22Rv1 (cell line): ENCODE results near the gene NOXA1.

Source experiments
- H3K27ac ChIP-seq: fragments of 450-650 bp; 2 replicates; pipeline ENCODE4 v1.5.1; 2017
- ZFX ChIP-seq: fragments of 450-650 bp; IDR thresholded peaks from 2 replicates; pipeline ENCODE4 v1.6.1; 2017; ENCODE audit warnings: antibody characterized with exemption, borderline replicate concordance
- TF ChIP-seq, protein P1 (sequence below): fragments of 450-650 bp; IDR thresholded peaks from 2 replicates; pipeline ENCODE4 v1.5.1; 2017; ENCODE audit warnings: mild to moderate bottlenecking

The NOXA1 gene

DNA sequence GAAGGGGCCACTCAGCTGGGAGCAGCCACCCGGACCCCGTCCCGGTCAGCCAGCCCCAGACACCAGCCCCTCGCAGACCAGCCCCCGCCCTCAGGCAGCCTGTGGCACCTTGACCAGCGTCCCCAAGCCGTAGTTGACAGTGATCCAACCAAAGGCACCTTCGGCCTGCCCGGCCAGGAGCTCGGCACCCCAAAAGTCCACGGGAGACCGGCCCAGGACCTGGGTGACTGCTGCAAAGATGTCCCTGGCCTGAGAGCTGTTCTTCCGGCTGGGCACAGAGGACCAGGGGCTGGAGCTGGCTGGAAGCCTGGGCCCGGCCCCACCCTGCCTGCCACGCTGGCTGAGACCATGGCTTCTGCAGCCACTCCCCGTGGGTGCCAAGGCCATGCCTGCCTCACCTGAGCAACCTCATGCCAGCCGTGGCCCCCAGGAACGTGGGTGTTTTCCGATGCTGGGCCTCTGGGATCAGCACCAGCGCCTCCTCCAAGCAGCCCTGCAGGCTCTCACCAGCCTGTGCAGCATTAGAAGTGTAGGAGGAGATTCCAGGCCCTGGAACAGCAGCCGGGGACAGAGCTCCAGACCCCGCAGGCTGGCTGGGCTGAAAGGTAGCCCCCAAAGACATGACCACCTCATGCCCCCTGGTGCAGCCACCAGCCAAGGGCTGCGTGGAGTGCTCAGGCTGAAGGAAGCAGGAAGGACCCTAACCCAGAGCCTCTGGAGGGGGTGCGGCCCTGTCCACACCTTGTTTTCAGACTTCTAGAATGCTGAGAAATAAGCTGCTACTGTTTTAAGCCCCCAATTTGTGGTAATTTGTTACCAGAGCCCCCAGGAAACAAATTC is 13.8 kb downstream of the NOXA1 start:
- no peak overlapping the region for H3K27ac ChIP-seq
- TF ChIP-seq ZFX: no peak
- TF ChIP-seq, protein P1, sequence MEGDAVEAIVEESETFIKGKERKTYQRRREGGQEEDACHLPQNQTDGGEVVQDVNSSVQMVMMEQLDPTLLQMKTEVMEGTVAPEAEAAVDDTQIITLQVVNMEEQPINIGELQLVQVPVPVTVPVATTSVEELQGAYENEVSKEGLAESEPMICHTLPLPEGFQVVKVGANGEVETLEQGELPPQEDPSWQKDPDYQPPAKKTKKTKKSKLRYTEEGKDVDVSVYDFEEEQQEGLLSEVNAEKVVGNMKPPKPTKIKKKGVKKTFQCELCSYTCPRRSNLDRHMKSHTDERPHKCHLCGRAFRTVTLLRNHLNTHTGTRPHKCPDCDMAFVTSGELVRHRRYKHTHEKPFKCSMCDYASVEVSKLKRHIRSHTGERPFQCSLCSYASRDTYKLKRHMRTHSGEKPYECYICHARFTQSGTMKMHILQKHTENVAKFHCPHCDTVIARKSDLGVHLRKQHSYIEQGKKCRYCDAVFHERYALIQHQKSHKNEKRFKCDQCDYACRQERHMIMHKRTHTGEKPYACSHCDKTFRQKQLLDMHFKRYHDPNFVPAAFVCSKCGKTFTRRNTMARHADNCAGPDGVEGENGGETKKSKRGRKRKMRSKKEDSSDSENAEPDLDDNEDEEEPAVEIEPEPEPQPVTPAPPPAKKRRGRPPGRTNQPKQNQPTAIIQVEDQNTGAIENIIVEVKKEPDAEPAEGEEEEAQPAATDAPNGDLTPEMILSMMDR: no peak

DNA sequence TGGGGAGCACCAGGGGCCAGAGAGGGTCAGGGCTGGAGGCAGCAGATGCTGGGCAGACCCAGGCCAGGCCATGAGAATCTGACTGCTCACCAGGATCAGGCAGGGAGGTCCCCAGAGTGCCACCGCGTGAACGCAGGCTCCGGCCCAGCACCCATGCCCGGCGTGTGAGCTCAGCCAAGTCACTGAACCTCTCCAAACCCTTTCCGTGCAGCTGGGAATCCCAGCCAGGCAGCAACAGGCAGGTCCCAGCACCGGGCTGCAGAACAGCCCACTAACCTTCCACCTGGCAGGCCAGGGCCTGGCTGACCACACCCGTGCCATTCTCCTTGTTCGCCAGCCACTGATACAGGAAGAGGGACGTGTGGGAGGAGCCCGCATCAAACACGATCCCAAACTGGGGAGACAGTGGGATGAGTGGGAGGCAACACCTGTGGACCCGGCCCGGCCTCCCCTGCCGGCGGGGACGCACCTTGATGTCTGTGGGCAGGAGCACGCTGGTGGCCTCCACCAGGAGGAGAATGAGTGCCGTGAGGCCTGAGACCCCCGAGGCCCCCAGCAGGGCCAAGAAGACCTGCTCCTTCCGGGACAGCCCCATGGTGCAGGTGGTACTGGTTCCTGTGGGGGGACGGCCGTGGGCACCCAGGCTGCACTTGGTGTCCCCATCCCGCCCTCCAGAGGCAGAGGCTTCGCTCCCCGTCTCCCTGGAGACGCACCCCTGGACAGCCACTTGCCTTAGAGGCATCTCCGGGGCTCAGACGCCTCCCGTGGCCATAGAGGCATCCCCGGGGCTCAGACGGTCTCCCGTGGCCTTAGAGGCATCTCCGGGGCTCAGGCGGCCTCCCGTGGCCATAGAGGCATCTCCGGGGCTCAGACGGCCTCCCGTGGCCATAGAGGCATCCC is 14.7 kb downstream of the NOXA1 start:
- no peak overlapping the region for H3K27ac ChIP-seq
- no peak for TF ChIP-seq ZFX
- TF ChIP-seq, protein P1: no peak

DNA sequence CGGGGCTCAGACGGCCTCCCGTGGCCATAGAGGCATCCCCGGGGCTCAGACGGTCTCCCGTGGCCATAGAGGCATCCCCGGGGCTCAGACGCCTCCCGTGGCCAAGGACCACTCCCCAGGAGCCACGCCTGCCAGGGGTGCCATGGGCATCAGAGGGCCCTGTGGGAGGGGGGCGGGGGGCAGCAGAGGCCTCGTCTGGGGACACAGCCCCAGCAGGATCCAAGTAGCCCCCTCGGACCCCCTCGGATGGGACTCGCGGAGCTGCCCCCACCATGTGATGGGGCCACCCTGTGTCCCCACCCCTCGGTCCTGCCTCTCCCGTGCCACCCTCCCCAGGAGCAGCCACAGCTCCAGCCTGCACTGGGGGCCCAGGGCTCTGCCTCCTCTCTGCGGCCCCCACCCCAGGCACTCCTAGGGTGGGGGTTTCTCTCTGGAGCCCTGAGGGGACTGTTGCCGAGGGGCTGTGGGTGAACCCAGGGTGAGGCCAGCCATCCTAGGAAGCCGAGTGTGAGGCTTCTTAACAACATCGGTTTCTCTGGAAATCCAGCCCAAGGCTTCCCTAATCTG is 15.5 kb downstream of the NOXA1 start:
- TF ChIP-seq, protein P1: no peak
- no peak for TF ChIP-seq ZFX

DNA sequence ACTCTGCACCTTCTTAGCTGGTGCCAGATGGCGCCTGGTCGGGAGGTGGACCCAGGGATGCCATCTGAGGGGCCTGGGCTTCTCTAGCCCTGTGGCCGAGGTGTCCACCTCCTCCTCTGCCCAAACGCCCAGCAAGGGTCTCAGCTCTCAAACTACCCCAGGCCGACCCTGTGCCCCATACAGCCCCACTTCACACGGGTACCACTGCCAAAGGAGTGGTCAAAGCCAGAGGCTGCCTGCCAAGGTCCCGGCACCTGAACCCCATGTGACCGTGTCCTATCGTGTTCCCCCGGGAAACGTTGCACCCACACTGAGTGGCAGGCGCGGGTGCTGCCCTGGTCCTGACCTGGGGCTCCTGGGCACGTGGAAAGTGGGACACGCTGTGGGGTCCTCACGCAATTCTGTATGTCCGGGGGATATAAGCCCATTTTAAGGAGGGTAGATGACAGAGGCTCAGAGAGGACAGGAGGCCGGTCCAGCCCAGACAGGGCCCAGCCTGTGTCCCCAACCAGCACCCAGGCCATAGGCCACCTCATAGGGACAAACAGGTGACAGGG is 16.0 kb downstream of the NOXA1 start:
- peak overlapping the region; percentile 25; the same call in 1 of the 2 replicates for H3K27ac ChIP-seq
- TF ChIP-seq, protein P1: no peak
- no peak for TF ChIP-seq ZFX

More for the DNA sequence above, 15.5 kb downstream of the NOXA1 start:
- H3K27ac ChIP-seq: peak overlapping the region; percentile 25; the same call in 1 of the 2 replicates

DNA sequence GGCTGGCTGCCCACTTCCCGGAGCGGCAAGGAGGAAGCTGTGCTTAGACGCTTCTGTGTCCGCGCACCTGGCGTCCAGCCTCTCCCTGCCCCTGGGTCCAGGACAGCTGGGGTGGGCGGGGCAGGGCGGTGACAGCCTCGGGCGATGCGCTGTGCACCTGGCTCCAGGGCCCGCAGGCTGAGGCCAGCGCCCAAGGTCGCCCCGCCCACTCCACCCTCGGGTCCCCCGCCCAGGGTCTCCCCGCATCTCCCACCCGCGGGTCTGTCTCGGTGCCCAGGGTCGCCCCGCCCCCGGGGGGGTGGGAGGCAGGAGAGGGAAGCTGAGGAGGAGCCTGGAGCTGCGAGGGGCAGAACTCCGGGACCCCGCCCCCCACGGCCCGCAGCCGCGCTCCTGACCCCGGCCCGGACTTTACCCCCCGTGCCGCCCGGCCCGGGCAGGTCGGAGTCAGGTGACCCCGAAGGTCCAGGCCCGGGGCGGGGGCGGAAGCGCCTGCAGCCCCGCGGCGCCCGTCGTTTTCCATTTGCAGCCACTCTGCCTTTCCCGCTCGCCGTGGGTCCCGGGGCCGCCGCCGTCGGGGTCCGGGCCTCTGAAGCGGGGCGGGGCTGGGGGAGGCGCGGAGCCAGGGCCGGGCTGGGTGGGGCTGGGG is 18.2 kb downstream of the NOXA1 start, which contains the start of gene ENTPD8:
TSS of gene ENTPD8 (minus strand) at position 69 of the 646 bp plus-strand sequence. CDS start 3,072 bp downstream, outside the sequence.
- TF ChIP-seq, protein P1: no peak
- no peak for TF ChIP-seq ZFX
- peak within 1 kb of the TSS; percentile 21; the same call in 1 of the 2 replicates for H3K27ac ChIP-seq

DNA sequence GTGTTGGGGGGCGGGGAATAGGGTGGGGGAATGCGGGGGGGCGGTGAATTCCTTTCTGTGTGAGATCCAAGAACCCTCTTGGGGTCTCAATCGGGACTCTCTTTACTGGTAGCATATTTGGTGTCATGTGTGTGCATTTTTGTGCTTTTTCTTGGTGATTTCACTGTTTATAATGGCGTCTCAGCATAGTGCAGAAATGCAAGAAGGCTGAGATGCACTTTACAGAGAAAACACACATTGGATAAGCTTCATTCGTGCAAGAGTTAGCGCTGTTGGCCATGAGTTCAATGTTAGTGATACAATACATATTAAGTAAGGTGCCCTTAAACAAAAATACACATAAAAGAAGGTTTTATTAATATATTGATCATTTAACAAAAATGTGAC is 18.7 kb downstream of the NOXA1 start:
- H3K27ac ChIP-seq: peak overlapping the region; percentile 21; the same call in 1 of the 2 replicates
- TF ChIP-seq ZFX: no peak
- TF ChIP-seq, protein P1: no peak
